HG02970 (cell line): ENCODE results near the gene SYK.

ENCODE experiments used
- ATAC-seq: cut with Tn5 transposase; IDR thresholded peaks from one replicate; pipeline ENCODE4 v1.9.1; 2021; ENCODE audit warnings: mild to moderate bottlenecking, moderate library complexity, moderate number of reproducible peaks; ENCODE audit not compliant: unreplicated experiment, low FRiP score

SYK gene

GRCh38 chr9:90793729-90794128 is 7.9 kb upstream of the SYK start:
- ATAC-seq = no peak

GRCh38 chr9:90795084-90795483 is 6.5 kb upstream of the SYK start:
- no peak for ATAC-seq

- ATAC-seq = no peak
Measured at GRCh38 chr9:90795871-90796317, 5.7 kb upstream of the SYK start.

- ATAC-seq = no peak
Measured at GRCh38 chr9:90799271-90799852, 2.3 kb upstream of the SYK start.

DNA sequence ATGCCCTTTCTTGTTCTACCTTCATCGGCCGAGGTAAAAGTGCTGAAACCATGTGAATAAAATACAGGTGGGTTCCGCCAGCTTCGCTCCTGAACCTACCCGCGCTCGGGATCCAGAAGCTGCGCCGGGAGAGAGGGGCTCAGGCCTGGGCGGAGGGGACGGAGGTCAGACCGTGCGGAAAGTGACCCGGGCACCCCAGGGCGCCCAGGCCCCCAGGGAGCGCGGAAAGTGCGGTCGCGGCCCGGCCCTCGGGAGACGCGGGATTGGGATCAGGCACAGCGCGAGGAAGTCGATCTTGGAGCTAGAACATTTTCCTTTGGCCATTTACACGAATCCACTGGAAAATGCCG is 329 bp downstream of the SYK start:
- no peak for ATAC-seq

DNA sequence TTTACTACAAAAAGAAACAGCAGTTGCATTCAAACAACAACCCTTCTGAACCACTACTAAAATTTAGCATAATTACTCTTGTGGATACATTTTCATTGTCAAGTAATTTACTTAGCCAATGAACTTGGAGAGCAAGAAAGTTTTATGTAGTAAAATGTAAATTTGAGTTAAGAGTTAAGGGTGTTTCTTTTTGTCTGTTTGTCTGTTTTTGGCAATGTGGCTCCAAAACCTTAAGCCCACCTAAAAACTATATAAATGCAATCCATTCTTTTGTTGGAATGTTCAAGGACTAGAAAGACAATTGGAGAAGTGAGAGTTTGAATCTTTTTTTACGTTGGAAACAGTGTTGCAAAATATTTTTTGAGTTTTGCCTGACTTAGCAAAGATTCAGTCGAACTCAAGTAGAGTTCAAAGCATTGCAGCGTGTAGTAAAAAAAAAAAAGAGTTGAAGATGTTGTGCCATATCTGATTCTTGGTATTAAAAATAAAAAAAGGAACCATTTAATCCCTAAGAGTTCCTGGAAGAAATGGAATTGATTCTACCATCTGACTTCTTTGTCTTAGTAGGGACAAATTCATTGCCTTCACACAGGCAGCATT is 867 bp downstream of the SYK start:
- ATAC-seq = no peak

DNA sequence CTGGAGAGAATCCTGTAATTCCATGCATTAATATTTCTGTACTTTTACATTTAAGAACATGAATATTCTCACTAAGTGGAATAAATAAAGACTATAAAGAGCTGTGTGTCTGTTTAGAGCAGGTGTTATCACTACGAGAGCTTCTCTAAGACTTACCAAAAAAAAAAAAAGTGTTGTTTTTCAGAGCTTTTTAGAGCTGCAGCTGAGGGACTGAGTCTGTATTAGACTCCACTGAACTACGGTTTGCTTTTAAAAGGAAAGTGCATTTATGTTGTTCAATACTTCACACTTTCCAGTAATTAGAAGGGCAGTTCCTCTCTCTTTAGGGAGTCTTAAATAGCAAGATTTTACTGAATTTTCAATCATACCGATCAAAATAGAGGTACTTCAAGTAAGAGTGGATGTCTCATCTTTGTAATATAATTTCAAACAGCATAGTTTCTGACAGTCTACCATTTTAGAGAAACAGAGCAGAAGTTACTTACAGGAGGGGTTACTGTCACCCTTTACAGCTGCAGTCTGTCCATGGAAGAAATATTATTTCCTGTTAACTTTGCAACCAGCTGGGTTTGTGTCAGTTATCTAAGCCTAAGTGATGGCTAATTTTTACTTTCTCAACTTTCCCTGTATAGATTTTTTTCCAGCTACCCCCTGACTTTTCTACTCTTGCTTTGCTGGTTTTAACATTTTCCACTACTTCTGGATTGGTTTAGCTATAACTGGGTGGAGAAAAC is 2.4 kb downstream of the SYK start:
- ATAC-seq = no peak

DNA sequence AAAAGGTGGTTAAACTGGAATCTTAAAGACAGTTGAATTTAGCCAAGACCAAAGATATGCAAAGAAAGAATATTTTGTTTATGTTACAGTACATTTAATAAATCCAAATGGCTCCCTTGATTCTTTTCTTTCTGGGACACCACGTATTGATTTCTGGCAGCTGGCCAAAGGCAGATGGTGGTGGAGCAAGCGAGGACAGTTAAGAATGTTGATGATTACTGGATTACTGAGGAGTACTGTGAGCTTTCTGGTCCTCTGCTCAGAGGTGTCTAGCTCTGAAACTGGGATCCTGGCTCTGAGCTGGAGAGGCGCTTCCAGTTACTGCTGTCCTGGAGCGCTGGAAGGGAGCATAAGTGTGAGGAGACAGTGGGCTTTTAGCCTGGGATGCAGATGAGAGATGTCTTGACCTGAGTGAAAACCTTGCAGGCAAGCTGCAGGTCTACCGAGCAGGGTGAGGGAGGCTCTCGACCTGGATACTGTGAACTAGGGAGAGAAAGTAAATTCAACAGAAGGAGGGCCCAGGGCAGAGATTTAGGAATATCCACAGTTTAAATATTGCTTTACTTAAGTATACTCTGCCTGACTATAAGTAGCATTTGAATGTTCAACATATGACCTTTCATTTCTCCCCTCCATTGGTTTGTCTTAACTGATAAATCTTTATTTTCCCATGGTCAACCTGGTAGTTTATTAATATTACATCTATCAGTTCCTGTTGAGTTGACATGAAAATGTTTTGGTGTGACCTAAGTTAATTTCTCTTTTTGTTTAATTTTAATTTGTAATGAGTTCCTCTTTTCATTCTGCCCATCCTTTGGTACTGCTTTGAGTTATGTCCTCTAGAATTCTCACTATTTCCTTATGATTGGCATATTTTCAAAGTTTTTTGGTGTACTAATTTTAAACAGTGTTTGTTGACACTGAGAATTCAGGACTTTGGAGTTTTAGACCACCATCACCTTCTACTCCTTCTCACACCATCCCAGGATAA is 3.7 kb downstream of the SYK start:
- ATAC-seq = no peak

- no peak for ATAC-seq
Measured at GRCh38 chr9:90807006-90807405, 5.4 kb downstream of the SYK start.

DNA sequence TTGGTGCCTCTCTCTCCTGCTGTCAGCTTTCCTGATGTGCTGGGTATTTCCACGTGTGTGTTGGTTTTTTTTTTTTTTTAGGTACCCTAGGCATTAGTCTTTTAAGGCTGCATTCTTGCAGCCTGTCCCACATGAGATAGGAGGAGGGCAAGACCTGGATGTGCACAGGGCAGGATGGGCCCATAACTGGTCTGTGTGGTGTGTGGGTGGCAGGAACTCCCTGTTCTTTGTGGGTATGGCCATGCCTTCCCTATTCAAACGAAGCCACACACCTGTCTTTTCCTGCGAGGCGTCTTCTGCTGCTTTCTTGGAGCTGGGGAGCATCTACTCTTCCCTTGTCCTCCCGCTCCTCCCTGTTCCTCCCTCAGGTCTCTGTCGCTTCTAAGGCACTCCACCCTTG is 6.8 kb downstream of the SYK start:
- ATAC-seq = no peak

DNA sequence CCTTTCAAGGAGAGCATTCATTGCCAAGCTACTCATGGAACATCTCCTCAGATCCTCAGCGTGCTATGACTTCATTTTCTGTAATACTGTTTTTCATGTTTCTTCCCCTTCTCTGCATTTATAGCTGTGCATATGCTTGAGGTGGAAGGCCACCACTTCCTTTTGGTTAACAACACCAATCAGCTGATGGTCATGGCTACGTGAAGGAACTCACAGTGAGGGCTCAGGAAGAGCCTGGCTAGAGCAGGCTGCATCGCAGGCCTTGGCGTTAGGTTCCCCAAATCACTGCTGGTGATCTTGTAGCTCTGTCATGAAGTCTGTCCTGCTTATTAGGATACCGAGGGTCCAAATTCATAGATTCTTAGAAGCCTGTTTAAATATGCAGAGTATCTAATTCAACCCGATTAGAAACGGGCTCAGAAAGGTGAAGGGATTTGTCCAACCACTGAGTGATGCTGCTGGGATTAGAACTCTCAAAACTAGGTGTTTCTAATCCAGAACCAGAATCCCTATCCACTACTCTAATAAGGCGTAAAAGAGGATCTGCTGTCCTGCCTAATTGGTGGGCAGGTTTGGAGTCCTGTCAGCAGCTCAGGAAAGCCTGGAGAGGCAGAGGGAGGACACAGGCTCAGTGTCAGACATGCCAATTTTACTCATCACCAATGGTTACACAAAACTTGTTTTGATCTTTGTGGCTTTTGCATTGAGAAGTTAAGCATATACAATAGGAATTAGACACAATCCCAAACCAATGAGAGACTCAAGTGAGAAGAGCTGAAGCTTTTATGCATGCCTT is 7.5 kb downstream of the SYK start:
- no peak for ATAC-seq

GRCh38 chr9:90810691-90811090 is 9.1 kb downstream of the SYK start:
- no peak for ATAC-seq

GRCh38 chr9:90813046-90813445 is 11.4 kb downstream of the SYK start:
- ATAC-seq = no peak

GRCh38 chr9:90813523-90813922 is 11.9 kb downstream of the SYK start:
- no peak for ATAC-seq

- no peak for ATAC-seq
Measured at GRCh38 chr9:90814355-90814754, 12.7 kb downstream of the SYK start.

DNA sequence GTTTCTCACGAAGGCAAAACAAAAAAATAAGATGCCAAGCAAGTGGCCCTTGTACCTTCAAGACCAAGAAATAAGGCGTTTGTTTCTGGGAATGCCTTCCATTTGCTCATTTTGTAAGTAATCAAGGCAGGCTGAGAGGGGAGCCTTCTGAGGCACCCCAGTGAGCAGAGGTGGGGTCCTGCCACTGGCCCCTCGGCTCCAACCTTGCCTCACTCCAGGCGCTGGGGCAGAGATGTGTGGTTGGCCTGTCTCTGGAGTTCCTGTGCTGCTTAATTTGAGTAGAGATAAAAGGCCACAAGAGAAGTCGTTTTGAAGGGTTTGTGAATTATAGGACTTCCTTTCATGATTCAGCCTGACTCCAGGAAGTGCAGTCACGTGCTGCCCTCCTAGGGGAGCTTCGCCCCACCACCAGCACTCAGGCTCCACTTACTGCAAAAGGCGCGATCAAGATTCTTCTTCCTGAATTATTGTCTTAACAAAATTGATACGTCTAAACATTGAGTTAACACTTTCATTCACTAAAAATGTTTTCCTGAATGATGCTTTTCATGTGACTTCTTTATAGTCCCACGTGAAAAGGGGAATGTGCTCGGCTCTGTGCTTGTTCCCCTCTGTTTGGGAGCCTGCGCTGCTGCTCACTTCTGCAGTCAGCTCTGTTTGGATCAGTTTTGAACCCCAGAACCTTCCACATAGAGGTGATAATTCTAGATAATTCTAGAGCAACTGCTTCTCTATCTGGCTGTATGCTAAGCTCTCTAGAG is 13.7 kb downstream of the SYK start:
- no peak for ATAC-seq

GRCh38 chr9:90815944-90816357 is 14.3 kb downstream of the SYK start:
- no peak for ATAC-seq

GRCh38 chr9:90816690-90817089 is 15.1 kb downstream of the SYK start:
- ATAC-seq = no peak

GRCh38 chr9:90818279-90818678 is 16.7 kb downstream of the SYK start:
- ATAC-seq = no peak
